ENCODE results near the gene EFHD2. TPM values are rescaled to one million over a fixed set of nuclear protein-coding genes. Genes with fewer than 3 reads are reported as not detected.
"Not testable (repeated sequence)": the region's sequence is repeated elsewhere in the genome, so short reads cannot be mapped to it uniquely, and the experiment has no call there.

Gene EFHD2
- total RNA-seq, 4 donors from 2014 or later, result 38.9 to 55.7 (median 43.5) TPM

DNA sequence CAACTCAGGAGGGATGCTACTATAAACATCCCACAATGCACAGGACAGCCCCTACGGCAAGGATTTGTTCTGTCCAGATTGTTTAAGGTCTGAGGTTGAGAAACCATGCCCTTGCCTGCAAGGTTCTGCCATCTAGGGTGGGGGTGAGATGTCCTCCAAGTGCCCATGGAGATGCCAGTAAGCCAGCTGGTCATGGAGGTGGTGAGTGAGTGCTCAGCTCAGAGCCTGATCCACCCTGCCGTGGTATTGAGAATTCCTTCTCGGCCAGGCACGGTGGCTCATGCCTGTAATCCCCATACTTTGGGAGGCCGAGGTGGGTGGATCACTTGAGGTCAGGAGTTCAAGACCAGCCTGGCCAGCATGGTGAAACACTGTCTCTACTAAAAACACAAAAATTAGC, 15.3 kb downstream of the EFHD2 start:
- WGBS, 2 donors, result 91 to 96% methylated on average over 5 of the region's 5 CpGs
- DNase-seq (ENCODE audit: low spot score in 2 of 2), result no peak
- no peak overlapping the region for H3K4me3 ChIP-seq (ENCODE audit: low read depth, poor library complexity, severe bottlenecking)
- intact Hi-C loops (cut with DNase I; ENCODE audit: low total_unique reads), result loop anchor here (10.0 kb wide), 1 partner anchor 300 kb away; no protein-coding TSS in a partner anchor
- no peak for TF ChIP-seq POLR2A (IDR thresholded peaks at IDR 0.05)

DNA sequence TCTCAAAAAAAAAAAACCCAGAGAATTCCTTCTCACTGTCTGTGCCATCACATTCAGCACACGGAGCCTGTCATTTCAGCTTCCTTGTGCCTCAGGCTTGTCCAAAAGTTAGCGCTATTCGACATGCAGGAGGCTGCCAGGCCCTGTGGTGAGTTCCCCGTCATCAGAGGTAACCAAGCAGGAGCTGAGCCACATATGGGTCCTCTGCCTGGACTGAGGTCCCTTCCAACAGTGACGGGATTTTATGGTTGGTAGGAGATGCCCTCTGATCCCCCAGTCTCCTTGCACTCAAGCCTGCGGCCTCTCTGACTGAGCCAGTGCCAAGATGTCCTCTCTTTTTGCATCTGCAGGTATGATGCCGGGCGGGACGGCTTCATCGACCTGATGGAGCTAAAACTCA, 15.8 kb downstream of the EFHD2 start:
- intact Hi-C loops (cut with DNase I; ENCODE audit: low total_unique reads), result loop anchor here (10.0 kb wide), 1 partner anchor 301 kb away; no protein-coding TSS in a partner anchor
- no peak for TF ChIP-seq CTCF (IDR thresholded peaks at IDR 0.05)
- TF ChIP-seq POLR2A (IDR thresholded peaks at IDR 0.05), result no peak
- no peak overlapping the region for H3K4me3 ChIP-seq (ENCODE audit: low read depth, poor library complexity, severe bottlenecking)
- 94 to 96% methylated on average over 10 of the region's 10 CpGs for WGBS, 2 donors
- no peak for DNase-seq (ENCODE audit: low spot score in 2 of 2)

DNA sequence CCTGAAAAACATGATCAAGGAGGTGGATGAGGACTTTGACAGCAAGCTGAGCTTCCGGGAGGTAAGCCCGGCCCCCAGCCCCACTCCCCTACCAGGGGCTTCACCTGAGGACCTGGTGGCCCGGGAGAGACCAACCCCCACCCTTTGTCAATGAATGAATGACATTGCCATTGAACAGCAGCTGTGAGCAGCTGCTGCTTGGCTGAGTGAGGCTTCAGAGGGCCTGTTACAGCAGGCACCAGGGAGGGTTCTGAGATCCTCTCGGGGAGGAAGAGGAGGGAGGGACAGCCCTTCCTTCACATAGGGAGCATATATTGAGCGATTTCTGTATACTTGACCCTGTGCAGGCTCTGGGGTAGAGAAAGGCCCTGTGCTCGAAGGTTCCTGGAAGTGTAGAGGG, 16.3 kb downstream of the EFHD2 start:
- no peak for TF ChIP-seq CTCF (IDR thresholded peaks at IDR 0.05)
- no peak for TF ChIP-seq POLR2A (IDR thresholded peaks at IDR 0.05)
- DNase-seq (ENCODE audit: low spot score in 2 of 2), result no peak
- WGBS, 2 donors, result 64 to 69% methylated on average over 6 of the region's 6 CpGs
- intact Hi-C loops (cut with DNase I; ENCODE audit: low total_unique reads), result loop anchor here (2.0 to 10.0 kb wide), 2 partner anchors 97 to 301 kb away; no protein-coding TSS in a partner anchor
- H3K4me3 ChIP-seq (ENCODE audit: low read depth, poor library complexity, severe bottlenecking), result no peak overlapping the region

GRCh38 chr1:15426492-15427279, 17.0 kb downstream of the EFHD2 start:
- intact Hi-C loops (cut with DNase I; ENCODE audit: low total_unique reads), result loop anchor here (2.0 to 10.0 kb wide), 2 partner anchors 98 to 302 kb away; no protein-coding TSS in a partner anchor
- no peak for DNase-seq (ENCODE audit: low spot score in 2 of 2)
- TF ChIP-seq POLR2A (IDR thresholded peaks at IDR 0.05) (no peak), CTCF (IDR thresholded peaks at IDR 0.05) (no peak)
- WGBS, 2 donors, result 85 to 89% methylated on average over 28 to 30 of the region's 30 CpGs
- no peak overlapping the region for H3K4me3 ChIP-seq (ENCODE audit: low read depth, poor library complexity, severe bottlenecking)

DNA sequence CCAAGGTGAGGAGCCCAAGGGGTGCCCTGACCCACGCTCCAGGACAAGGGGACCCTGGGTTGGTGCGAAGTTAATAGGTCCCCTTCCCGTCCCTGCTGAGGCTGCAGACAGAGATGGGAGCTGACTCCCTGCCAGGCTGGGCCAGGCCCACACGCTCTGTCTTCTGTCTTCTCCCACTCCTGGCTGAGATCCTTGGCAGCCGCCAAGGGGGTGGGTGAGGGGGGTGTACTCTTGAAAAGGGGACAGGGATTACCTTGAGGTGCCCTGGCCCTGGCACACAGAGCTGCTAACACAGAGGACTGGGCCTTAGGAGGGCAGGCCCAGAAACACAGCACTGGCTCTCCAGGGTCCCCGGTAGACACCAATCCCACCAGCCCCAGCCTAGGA, 17.6 kb downstream of the EFHD2 start:
- TF ChIP-seq CTCF (IDR thresholded peaks at IDR 0.05), result no peak
- TF ChIP-seq POLR2A (IDR thresholded peaks at IDR 0.05), result no peak
- intact Hi-C loops (cut with DNase I; ENCODE audit: low total_unique reads), result loop anchor here (2.0 to 10.0 kb wide), 2 partner anchors 98 to 302 kb away; no protein-coding TSS in a partner anchor
- no peak overlapping the region for H3K4me3 ChIP-seq (ENCODE audit: low read depth, poor library complexity, severe bottlenecking)
- 76 to 84% methylated on average over 5 to 6 of the region's 6 CpGs for WGBS, 2 donors
- no peak for DNase-seq (ENCODE audit: low spot score in 2 of 2)

- DNase-seq (ENCODE audit: low spot score in 2 of 2); H3K4me3 ChIP-seq (ENCODE audit: low read depth, poor library complexity, severe bottlenecking): not testable (repeated sequence)
- WGBS, 2 donors, result 86 to 92% methylated on average over 11 of the region's 11 CpGs
- intact Hi-C loops (cut with DNase I; ENCODE audit: low total_unique reads), result loop anchor here (2.0 to 10.0 kb wide), 2 partner anchors 105 to 303 kb away; no protein-coding TSS in a partner anchor
Measured at GRCh38 chr1:15428252-15428651, 18.6 kb downstream of the EFHD2 start.
